CD14-positive monocyte (primary cell): Measurements from ENCODE around the gene TM2D3. TPM values are rescaled to one million over a fixed set of nuclear protein-coding genes. Genes with fewer than 3 reads are reported as not detected.

Source experiments
- DNase-seq, 3 donors: peaks; one replicate each; pipeline ENCODE4 v3.0.0-alpha.2; 2011 to 2022
- H2AFZ ChIP-seq: 2 replicates; pipeline ENCODE4 v1.6.0; 2012; ENCODE audit warnings: mild to moderate bottlenecking, low read depth, low read length, inconsistent platforms; ENCODE audit not compliant: insufficient read depth, poor library complexity, severe bottlenecking
- H3K27ac ChIP-seq, 2 donors: 1 replicate in 1 of 2; 2 replicates in 1 of 2; pipeline ENCODE4 v1.5.1; 2012 to 2013; ENCODE audit warnings: low read length in 2 of 2, control low read depth in 1 of 2, inconsistent platforms in 1 of 2, low read depth in 1 of 2, mild to moderate bottlenecking in 1 of 2
- H3K27me3 ChIP-seq, 2 donors: one replicate each; pipeline versions ENCODE4 v1.6.0 to v1.6.1; 2011 to 2013; ENCODE audit warnings: low read length in 2 of 2; ENCODE audit not compliant: control insufficient read depth in 2 of 2, insufficient read depth in 2 of 2
- H3K36me3 ChIP-seq, 2 donors: replicated peaks in 1 of 2; 1 replicate in 1 of 2; 2 replicates in 1 of 2; pipeline versions ENCODE4 v1.5.1 to v1.6.1; 2012 to 2013; ENCODE audit warnings: low read length in 2 of 2, control low read depth in 1 of 2, inconsistent platforms in 1 of 2, mild to moderate bottlenecking in 1 of 2; ENCODE audit not compliant: insufficient read depth in 2 of 2, control insufficient read depth in 1 of 2
- H3K4me1 ChIP-seq, 2 donors: 1 replicate in 1 of 2; 2 replicates in 1 of 2; pipeline versions ENCODE4 v1.5.1 to v1.6.1; 2012 to 2013; ENCODE audit warnings: low read length in 2 of 2, control low read depth in 1 of 2, inconsistent platforms in 1 of 2, mild to moderate bottlenecking in 1 of 2, moderate library complexity in 1 of 2; ENCODE audit not compliant: insufficient read depth in 2 of 2, control insufficient read depth in 1 of 2
- H3K4me2 ChIP-seq: replicated peaks from 2 replicates; pipeline ENCODE3; 2012; ENCODE audit warnings: low read length, moderate library complexity, mild to moderate bottlenecking; ENCODE audit not compliant: poor library complexity, severe bottlenecking; ENCODE audit errors: extremely low read depth
- H3K4me3 ChIP-seq, 3 experiments: fragments of 200-600 bp in 1 of 3; sonication (generic) in 1 of 3; replicated peaks in 1 of 3; 1 replicate in 2 of 3; 2 replicates in 1 of 3; pipeline ENCODE4 v1.5.1; 2011 to 2013; ENCODE audit warnings: low read length in 3 of 3, mild to moderate bottlenecking in 3 of 3, control low read depth in 2 of 3, low read depth in 2 of 3, inconsistent platforms in 1 of 3, moderate library complexity in 1 of 3
- H3K79me2 ChIP-seq: 2 replicates; pipeline ENCODE4 v1.6.0; 2012; ENCODE audit warnings: mild to moderate bottlenecking, control low read depth, inconsistent platforms, low read length, moderate library complexity; ENCODE audit not compliant: insufficient read depth
- H3K9ac ChIP-seq: 2 replicates; pipeline ENCODE4 v1.6.0; 2017; ENCODE audit warnings: low read length, mild to moderate bottlenecking; ENCODE audit not compliant: insufficient read depth, poor library complexity, severe bottlenecking
- H3K9me3 ChIP-seq, 2 donors: replicated peaks in 1 of 2; 1 replicate in 1 of 2; 2 replicates in 1 of 2; pipeline versions ENCODE4 v1.5.1 to v1.6.1; 2012 to 2013; ENCODE audit warnings: low read length in 2 of 2, control low read depth in 1 of 2; ENCODE audit not compliant: control insufficient read depth in 1 of 2, insufficient read depth in 1 of 2
- H4K20me1 ChIP-seq: 2 replicates; pipeline ENCODE4 v1.6.0; 2012; ENCODE audit warnings: mild to moderate bottlenecking, low read length, control low read depth, moderate library complexity; ENCODE audit not compliant: insufficient read depth
- H3K27ac Mint-ChIP-seq, 7 donors: one replicate each; pipeline ENCODE4 v1.8.0; 2020; ENCODE audit warnings: mild to moderate bottlenecking in 7 of 7, mixed read lengths in 7 of 7, moderate library complexity in 6 of 7, inconsistent platforms in 2 of 7
- H3K27me3 Mint-ChIP-seq, 3 donors: one replicate each; pipeline ENCODE4 v1.8.0; 2021 to 2022; ENCODE audit warnings: low read depth in 3 of 3, mild to moderate bottlenecking in 3 of 3, mixed read lengths in 3 of 3, moderate library complexity in 3 of 3, inconsistent platforms in 1 of 3
- H3K36me3 Mint-ChIP-seq, 2 donors: one replicate each; pipeline ENCODE4 v1.8.0; 2020; ENCODE audit warnings: mixed read lengths in 2 of 2, inconsistent platforms in 1 of 2, mild to moderate bottlenecking in 1 of 2
- H3K4me1 Mint-ChIP-seq: one replicate; pipeline ENCODE4 v1.8.0; 2020; ENCODE audit warnings: mild to moderate bottlenecking, mixed read lengths
- H3K4me3 Mint-ChIP-seq, 2 donors: one replicate each; pipeline ENCODE4 v1.8.0; 2020; ENCODE audit warnings: mild to moderate bottlenecking in 2 of 2, mixed read lengths in 2 of 2, moderate library complexity in 1 of 2
- H3K9me3 Mint-ChIP-seq, 7 donors: one replicate each; pipeline ENCODE4 v1.8.0; 2020 to 2022; ENCODE audit warnings: mixed read lengths in 7 of 7, mild to moderate bottlenecking in 6 of 7, moderate library complexity in 6 of 7, inconsistent platforms in 2 of 7
- CTCF ChIP-seq: fragments of 200-600 bp; IDR thresholded peaks from one replicate; pipeline ENCODE4 v1.8.0; 2022; ENCODE audit warnings: antibody characterized with exemption, mild to moderate bottlenecking
- WGBS: methylation state at CpG from one replicate; pipeline ENCODE4 v1.1.5; 2013; ENCODE audit warnings: missing lambda C conversion rate; ENCODE audit not compliant: insufficient coverage; 5-methylcytosine and 5-hydroxymethylcytosine counted together
- intact Hi-C, 2 donors: fragments of 100-400 bp; cut with micrococcal nuclease; formaldehyde crosslinking; loops; one replicate each; pipeline versions ENCODE4 v1.15.0 to v1.15.1; 2023
- polyA plus RNA-seq, 3 donors: library from polyadenylated mRNA; depleted of rRNA in 1 of 3; unstranded in 2 of 3; stranded (reverse) in 1 of 3; fragments of 300-500 nt in 2 of 3; fragments of >200 nt in 1 of 3; fragmentation: Illumina TruSeq in 2 of 3; gene quantifications; 1 replicate in 2 of 3; 2 replicates in 1 of 3; pipeline ENCODE4 v1.2.3, GENCODE V29; 2012 to 2021

The TM2D3 gene
- polyA plus RNA-seq, 3 donors, result 22.9 to 54.6 (median 26.5) TPM

- Histone ChIP-seq H4K20me1 (no peaks in the 10 kb centered on the region), H3K9me3 (no peaks in the 10 kb centered on the region), H3K36me3 (peaks cover 3 to 12% of the 10 kb centered on the region in 2 donors), H3K27me3 (no peaks in the 10 kb centered on the region), H3K27ac (no peak overlapping the region), H3K4me3 (no peak overlapping the region), H3K79me2 (no peaks in the 10 kb centered on the region), H3K4me1 (peaks cover 11 to 18% of the 10 kb centered on the region in 2 donors), H3K9ac (no peak overlapping the region), H3K4me2 (no peak overlapping the region), H2AFZ (no peak overlapping the region)
- Mint-ChIP-seq H3K9me3 (peaks cover 0 to 7% (median 0%) of the 10 kb centered on the region in 7 donors), H3K36me3 (peaks cover 24 to 27% of the 10 kb centered on the region in 2 donors), H3K4me1 (peaks cover 15% of the 10 kb centered on the region), H3K4me3 (no peak overlapping the region), H3K27me3 (peaks cover 0 to 2% (median 0%) of the 10 kb centered on the region in 3 donors), H3K27ac (no peak overlapping the region)
- 100% methylated on average over 3 of the region's 3 CpGs for WGBS
- no peak for DNase-seq
- TF ChIP-seq CTCF, result no peak
- intact Hi-C loops, result no loop called here
These were observed 15.1 kb downstream of the TM2D3 start for GRCh38 chr15:101637038-101637437.

- Mint-ChIP-seq H3K4me3 (no peak overlapping the region), H3K27ac (peak overlapping the region in 1 of 7 donors; percentile 64), H3K4me1 (peaks cover 7% of the 10 kb centered on the region), H3K36me3 (peaks cover 24 to 27% of the 10 kb centered on the region in 2 donors), H3K9me3 (peaks cover 0 to 7% (median 0%) of the 10 kb centered on the region in 7 donors), H3K27me3 (peaks cover 0 to 2% (median 0%) of the 10 kb centered on the region in 3 donors)
- Histone ChIP-seq H3K27ac (no peak overlapping the region), H3K4me3 (no peak overlapping the region), H3K9me3 (no peaks in the 10 kb centered on the region), H3K36me3 (peaks cover 3 to 12% of the 10 kb centered on the region in 2 donors), H4K20me1 (no peaks in the 10 kb centered on the region), H3K79me2 (no peaks in the 10 kb centered on the region), H3K4me1 (peaks cover 9% of the 10 kb centered on the region in 2 donors), H3K9ac (no peak overlapping the region), H2AFZ (no peak overlapping the region), H3K4me2 (no peak overlapping the region), H3K27me3 (no peaks in the 10 kb centered on the region)
- TF ChIP-seq CTCF, result no peak
- DNase-seq, result no peak
- WGBS, result 100% methylated on average over 1 of the region's 7 CpGs
- intact Hi-C loops, result no loop called here
These were observed 16.0 kb downstream of the TM2D3 start for GRCh38 chr15:101635944-101636727.
